ENCODE results near the gene C12orf75.
"Not testable (repeated sequence)": the region's sequence is repeated elsewhere in the genome, so short reads cannot be mapped to it uniquely, and the experiment has no call there.

GRCh38 chr12:105341620-105342019, 11.1 kb downstream of the C12orf75 start:
- not testable (repeated sequence) for TF ChIP-seq POLR2AphosphoS5 (IDR thresholded peaks at IDR 0.05; ENCODE audit: borderline replicate concordance, low read depth, low read length); FOXP2 (optimal IDR thresholded peaks at IDR 0.05; ENCODE audit: control extremely low read depth, extremely low read length, insufficient read depth)

Data from SK-N-MC (cell line).